Measurements from ENCODE around the gene CHTF18.
A peak's percentile ranks its signal among the peaks of the same experiment; 100 is the strongest.

CHTF18 gene

DNA sequence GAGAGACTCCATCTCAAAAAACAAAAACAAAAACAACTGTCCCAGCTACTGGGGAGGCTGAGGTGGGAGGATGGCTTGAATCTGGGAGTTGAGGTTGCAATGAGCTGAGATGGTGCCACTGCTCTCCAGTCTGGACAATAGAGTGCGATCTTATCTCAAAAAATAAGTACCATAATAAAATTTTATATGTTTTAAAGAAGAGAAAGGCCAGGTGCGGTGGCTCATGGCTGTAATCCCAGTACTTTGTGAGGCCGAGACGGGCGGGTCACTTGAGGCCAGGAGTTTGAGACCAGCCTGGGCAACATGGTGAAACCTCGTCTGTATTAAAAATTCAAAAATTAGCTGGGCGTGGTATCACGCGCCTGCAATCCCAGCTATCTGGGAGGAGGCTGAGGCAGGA lies 11.6 kb upstream of the CHTF18 start:
- no peak for TF ChIP-seq ZNF274 (IDR thresholded peaks at IDR 0.05; ENCODE audit: low read depth, low read length)

DNA sequence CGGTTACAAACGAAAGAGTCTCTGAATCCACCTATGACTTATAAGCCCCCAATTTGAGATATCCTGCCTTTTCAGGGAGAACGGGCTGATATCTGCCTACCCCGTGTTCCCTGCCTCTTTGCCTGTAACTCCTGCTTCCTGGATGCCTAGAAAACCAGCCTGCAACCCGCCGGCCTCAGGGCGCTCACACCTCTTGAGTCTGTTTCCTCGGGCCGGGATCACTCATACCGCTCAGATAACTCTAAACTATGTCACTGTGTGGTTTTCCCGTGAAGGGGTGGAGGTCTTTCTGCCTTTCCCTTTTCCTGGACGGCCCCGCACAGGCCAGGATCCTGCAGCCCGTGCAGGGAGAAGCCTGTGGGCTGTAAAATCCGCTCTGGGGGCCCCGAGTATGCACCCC lies 10.6 kb upstream of the CHTF18 start:
- H3K4me3 ChIP-seq (ENCODE audit: low read length): no peak overlapping the region
- no peak for TF ChIP-seq ZNF274 (IDR thresholded peaks at IDR 0.05; ENCODE audit: low read depth, low read length)

More for the DNA sequence above, 11.6 kb upstream of the CHTF18 start:
- no peak overlapping the region for H3K4me3 ChIP-seq (ENCODE audit: low read length)

DNA sequence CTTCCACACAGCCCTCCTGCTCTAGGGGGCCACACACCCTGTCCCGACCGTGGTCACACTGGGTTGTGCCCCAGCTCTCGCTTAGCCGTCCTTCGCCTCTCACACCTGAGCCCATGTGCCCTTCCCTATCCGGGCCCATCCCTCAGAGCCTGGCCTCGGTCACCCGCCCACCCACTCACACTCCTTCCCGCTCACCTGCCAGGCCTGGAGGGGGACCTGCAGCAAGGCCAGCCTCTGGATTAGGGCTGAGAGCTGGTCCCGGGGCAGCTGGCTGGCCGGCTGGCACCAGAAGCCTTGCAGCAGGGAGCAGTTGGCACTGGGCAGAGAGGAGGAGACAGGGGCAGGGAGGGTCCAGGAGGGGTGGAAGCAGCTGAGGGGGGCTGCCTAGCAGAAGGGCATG lies 10.0 kb upstream of the CHTF18 start:
- H3K4me3 ChIP-seq (ENCODE audit: low read length): no peak overlapping the region
- TF ChIP-seq ZNF274 (IDR thresholded peaks at IDR 0.05; ENCODE audit: low read depth, low read length): no peak

DNA sequence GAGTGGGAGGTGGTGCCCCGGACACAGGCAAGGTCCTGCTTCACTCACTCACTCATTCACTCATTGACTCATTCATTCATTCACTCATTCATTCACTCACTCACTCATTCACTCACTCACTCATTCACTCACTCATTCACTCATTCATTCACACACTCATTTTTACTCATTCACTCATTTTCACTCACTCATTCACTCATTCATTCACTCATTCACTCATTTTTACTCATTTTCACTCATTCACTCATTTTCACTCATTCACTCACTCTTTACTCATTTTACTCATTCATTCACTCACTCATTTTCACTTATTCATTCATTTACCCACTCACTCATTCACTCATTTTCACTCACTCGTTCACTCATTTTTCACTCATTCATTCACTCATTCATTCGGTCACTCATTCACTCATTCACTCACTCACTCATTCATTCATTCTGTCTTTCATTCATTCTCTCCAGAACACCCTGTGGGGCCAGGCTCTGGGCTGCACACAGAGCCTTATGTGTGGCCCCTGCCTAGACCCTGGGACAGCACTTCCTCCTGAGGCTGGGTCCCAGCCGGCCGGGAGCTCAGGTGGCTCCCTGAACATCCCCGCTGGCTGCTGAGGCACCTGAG lies 9.4 kb upstream of the CHTF18 start:
- no peak overlapping the region for H3K4me3 ChIP-seq (ENCODE audit: low read length)
- no peak for TF ChIP-seq ZNF274 (IDR thresholded peaks at IDR 0.05; ENCODE audit: low read depth, low read length)

DNA sequence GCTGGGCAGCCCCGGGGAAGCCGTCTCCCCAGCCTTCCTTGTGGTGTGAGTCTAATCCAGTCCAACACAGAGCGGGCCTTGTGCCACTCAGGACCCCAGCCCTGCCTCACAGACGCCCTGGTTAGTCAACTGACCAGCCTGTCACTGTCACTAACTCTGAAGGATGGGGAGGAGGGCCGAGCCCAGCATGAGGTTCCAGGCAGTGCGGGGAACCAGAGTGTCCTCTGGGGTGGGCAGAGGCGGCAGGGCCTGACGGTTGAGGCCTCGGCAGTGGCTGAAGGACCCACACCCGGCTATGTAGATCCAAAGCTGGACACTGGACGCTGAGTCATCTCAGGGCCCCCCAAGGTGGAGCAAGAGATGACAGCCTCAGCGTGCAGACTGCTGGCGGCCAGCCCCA lies 8.9 kb upstream of the CHTF18 start:
- no peak for TF ChIP-seq ZNF274 (IDR thresholded peaks at IDR 0.05; ENCODE audit: low read depth, low read length)
- H3K4me3 ChIP-seq (ENCODE audit: low read length): no peak overlapping the region

DNA sequence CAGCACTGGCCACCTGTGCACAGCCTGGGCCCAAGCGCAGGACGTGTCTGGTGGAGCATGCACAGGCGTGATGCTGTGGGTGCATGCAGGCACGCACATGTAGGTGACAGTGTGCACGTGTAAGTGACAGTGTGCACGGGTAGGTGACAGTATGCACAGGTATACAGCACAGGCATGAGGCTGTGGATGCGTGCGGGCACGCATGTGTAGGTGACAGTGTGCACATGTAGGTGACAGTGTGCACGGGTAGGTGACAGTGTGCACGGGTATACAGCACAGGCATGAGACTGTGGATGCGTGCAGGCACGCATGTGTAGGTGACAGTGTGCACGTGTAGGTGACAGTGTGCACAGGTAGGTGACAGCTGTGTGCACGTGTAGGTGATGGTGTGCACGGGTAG lies 8.1 kb upstream of the CHTF18 start:
- no peak overlapping the region for H3K4me3 ChIP-seq (ENCODE audit: low read length)
- TF ChIP-seq ZNF274 (IDR thresholded peaks at IDR 0.05; ENCODE audit: low read depth, low read length): no peak

DNA sequence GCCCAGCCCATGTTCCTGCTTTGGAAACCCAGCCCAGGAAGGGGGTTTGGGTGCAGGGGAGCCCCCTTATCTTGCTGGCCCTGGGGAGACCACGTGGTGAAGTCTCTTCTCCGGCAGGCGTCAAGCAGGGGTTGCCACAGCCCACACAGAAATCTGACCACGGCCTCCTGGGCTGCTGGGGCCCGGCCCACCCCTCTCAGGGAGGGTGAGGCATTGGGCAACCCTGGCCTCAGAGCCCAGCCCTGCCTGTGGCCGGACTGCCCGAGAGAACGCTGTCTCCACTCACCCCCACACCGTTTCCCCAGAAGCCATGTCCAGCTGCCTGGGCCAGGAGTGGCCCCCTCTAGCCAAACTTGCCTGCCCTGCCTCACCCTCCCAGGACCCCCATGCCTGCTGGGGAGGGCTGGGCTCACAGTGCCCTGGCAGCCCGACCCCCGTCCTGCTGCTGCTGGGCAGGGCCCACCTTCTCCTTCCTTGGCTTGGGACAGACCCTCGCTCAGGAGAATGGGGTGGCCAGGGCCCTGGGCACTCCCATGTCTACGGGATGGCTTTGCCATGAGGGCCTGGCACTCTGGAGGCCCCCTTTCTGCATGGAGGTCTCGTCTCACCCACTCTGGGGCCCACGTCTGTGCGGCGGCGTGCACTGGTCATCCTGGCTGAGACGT lies 6.9 kb upstream of the CHTF18 start:
- H3K4me3 ChIP-seq (ENCODE audit: low read length): no peak overlapping the region
- TF ChIP-seq ZNF274 (IDR thresholded peaks at IDR 0.05; ENCODE audit: low read depth, low read length): no peak

DNA sequence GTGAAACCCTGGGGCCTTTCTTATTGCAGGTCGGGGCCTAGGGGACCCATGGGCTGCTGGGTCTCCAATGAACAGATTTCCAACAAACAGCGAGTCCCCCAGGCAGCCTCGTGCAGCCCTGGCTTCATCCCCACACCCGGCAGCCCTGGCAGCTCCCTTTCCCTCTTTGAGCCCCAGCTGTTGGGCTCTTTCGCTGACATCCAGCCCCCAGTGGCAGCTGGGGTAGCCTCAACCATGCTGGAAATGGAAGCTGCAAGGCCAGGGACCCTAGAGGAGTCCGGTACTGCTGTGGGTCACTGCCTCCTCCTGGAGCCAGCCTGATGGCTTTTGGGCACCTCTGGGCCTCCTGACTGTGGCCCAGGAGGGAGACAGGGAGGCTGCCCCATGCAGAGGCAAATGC lies 6.2 kb upstream of the CHTF18 start:
- TF ChIP-seq ZNF274 (IDR thresholded peaks at IDR 0.05; ENCODE audit: low read depth, low read length): no peak
- H3K4me3 ChIP-seq (ENCODE audit: low read length): no peak overlapping the region

DNA sequence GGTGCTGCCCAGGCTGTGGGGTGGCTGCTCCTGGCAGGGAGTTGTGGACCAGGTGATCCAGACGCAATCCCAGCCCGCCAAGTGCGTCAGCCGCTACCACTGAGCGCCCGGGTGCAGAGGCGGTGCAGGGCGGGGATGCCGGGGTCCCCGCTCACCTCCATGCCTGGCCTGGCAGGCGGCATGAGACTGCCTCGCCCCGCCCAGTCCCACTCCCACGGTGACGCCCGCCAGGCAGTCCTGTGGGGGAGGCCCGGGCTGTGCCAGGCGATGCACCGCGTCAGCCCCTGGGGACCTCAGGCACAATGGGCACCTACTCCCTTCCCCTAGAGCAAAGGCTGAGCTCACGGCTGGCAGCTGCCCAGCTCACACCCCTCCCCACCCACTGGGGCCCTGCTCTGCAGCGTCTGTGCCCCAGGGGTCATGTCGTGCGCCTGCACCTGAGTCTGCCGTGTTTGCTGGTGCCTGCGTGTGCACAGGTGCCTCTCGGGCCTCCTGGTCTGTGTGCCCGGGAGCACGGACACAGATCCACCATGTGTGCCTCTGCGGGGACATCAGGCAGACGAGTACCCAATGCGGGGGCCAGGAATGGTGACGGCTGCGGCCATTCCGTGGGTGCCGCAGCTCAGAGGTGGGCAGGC lies 5.5 kb upstream of the CHTF18 start:
- H3K4me3 ChIP-seq (ENCODE audit: low read length): no peak overlapping the region
- no peak for TF ChIP-seq ZNF274 (IDR thresholded peaks at IDR 0.05; ENCODE audit: low read depth, low read length)

DNA sequence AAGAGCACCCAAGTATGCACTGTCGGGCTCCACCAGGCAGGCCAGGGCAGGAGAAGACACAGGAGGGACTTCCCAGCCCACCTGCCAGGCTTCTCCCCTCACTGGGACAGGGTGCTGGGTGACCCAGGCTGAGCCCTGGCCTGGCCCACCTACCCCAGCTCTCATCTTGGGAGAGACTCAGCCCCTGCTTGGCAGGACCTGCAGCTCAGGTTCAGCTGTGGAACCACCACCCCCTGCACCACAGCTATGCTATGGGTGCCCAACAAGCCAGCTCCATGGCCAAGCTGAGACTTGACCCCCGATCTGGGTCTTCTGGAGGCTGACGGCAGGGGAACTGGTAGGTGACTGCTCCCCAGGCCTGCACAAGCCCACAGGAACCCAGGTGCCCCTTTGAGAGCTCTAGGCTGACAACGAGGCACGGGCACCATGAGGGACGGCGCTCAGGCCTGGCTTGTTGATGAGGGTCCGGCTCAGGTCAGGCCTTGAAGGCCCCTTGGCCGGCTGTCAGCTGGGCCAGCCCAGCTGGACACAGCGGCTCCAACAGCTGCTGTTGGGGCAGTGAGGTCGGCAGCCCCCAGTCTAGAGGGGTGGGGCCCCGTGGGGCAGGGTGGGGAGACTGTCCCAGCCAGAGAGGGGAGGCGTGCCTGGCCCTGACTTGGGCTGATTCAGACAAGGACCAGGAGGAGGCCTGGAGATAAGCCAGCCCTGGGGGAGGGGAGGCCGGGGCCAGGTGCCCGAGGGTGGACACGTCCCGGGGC lies 4.8 kb upstream of the CHTF18 start:
- no peak overlapping the region for H3K4me3 ChIP-seq (ENCODE audit: low read length)
- no peak for TF ChIP-seq ZNF274 (IDR thresholded peaks at IDR 0.05; ENCODE audit: low read depth, low read length)

DNA sequence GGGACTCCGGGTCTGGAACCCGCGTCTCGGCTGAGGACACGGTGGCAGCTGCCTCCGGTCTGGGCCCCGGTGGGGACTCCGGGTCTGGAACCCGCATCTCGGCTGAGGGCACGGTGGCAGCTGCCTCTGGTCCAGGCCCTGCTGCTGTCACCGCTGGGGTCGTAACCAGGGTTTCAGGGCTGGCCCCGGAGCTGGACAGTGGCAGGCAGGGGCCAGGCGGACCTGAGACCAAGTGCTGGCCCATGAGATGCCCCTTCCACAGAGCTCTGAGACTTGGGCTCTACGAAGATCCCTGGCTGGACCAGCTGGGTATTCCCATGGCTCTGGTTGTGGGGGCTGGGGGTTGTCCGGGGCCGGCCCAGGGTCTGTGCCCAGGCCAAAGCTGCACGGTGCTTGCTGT lies 4.0 kb upstream of the CHTF18 start:
- H3K4me3 ChIP-seq (ENCODE audit: low read length): no peak overlapping the region
- TF ChIP-seq ZNF274 (IDR thresholded peaks at IDR 0.05; ENCODE audit: low read depth, low read length): no peak

DNA sequence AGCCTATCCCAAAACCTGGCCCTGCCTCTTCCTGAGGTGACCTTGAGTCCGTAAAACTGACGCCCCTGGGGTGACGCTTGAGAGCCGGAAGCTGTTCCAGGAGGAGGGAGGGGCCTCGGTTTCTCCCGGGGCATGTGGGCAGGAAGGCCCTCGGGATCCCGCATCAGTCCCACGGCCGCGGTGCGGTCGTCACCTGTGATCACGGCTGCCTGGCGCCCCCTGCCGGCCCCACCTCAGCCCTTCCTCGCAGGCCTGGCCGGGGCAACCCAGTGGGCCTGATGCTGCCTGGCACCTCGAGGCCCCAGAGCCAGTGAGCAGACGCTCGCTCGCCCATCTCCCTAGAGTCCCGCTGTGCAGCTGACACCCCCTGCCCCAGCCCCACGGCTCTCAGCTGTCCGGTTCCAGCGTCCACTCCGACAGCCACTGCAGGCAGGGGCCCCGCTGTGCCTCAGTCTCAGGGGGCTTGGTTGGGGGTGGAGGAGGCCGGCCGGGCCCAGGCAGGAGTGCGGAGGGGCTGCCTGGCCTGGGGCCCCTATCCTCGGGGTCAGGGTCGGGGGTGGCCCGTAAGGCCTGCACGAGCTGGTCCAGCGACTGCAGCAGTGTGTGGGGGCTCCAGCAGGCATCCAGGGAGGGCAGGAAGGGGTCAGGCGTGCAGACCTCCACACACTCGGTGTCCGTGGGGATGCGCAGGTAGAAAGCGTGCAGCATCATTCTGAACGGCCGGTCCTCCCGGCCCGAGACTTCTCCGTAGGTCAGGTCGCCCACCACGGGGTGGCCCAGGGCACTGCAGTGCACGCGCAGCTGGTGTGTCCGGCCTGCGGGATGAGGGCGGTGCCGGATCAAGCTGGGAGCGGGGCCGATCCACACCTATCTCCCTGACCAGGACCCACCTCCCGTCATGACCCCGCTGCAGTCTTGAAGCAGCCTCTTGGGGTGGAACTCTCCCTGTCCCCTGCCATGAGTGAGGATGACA lies 2.6 kb upstream of the CHTF18 start:
- TF ChIP-seq ZNF274 (IDR thresholded peaks at IDR 0.05; ENCODE audit: low read depth, low read length): no peak
- no peak overlapping the region for H3K4me3 ChIP-seq (ENCODE audit: low read length)

DNA sequence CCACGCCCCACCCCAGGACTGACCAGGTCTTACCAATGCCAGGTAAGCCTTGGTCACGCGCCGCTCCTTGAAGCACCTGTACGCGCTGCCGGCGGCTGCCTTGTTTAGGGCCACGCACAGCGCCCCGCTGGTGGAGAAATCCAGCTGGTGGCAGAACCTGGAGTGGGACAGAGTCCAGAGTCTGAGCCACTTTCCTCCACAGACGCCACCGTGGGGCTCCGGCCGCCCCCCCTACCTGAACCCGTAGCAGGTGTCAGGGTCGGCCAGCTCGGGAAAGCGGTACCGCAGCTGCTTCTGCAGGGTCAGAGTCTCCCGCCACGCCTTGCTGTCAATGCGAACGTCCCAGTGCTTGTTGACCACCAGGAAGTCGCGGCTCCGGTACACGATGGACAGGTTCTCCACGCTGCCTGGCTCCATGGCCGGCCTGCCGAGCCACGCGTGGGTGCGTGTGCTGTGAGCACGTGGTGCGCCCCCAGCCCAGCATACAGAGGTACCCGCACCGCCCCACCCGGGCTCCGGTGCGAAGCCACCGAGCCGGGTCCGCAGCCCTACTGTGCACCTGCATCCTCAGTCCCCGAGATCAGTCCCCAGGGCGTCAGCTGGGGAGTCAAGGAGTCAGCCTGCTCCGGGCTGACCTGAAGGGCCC lies 976 bp upstream of the CHTF18 start:
- no peak for TF ChIP-seq ZNF274 (IDR thresholded peaks at IDR 0.05; ENCODE audit: low read depth, low read length)
- H3K4me3 ChIP-seq (ENCODE audit: low read length): peak overlapping the region; percentile 94

Data from GM08714 (cell line).